Prostate gland (tissue), 2 donors: Measurements from ENCODE around the gene UNC5A. TPM values are rescaled to one million over a fixed set of nuclear protein-coding genes. Genes with fewer than 3 reads are reported as not detected.

ENCODE experiments used
- DNase-seq: peaks from one replicate; pipeline ENCODE4 v3.0.0-alpha.2; 2019; ENCODE audit warnings: low spot score
- H3K27ac ChIP-seq, 2 donors: fragments of 200-600 bp; sonication (generic); 2 replicates each; pipeline ENCODE4 v1.5.1; 2017 to 2019
- H3K27me3 ChIP-seq: fragments of 200-600 bp; sonication (generic); replicated peaks from 2 replicates; pipeline ENCODE4 v1.5.1; 2019; ENCODE audit not compliant: insufficient read depth
- H3K36me3 ChIP-seq, 2 donors: fragments of 200-600 bp; sonication (generic); 1 replicate in 1 of 2; 2 replicates in 1 of 2; pipeline versions ENCODE4 v1.5.1 to v1.8.1; 2017 to 2019
- H3K4me1 ChIP-seq: fragments of 200-600 bp; sonication (generic); replicated peaks from 2 replicates; pipeline ENCODE4 v1.5.1; 2019
- H3K4me3 ChIP-seq, 2 donors: fragments of 200-600 bp; sonication (generic); 2 replicates each; pipeline ENCODE4 v1.5.1; 2017 to 2019
- H3K9me3 ChIP-seq: fragments of 200-600 bp; sonication (generic); 2 replicates; pipeline ENCODE4 v1.5.1; 2017
- POLR2A ChIP-seq: fragments of 450-650 bp; IDR thresholded peaks from one replicate; pipeline ENCODE4 v1.6.1; 2016; ENCODE audit warnings: antibody characterized with exemption, mild to moderate bottlenecking
- POLR2AphosphoS5 ChIP-seq: sonication (generic); formaldehyde crosslinking; IDR thresholded peaks from one replicate; pipeline ENCODE4 v1.6.1; 2017; ENCODE audit warnings: antibody characterized with exemption
- WGBS: methylation state at CpG from one replicate; pipeline ENCODE4 v1.1.5; 2018; 5-methylcytosine and 5-hydroxymethylcytosine counted together
- intact Hi-C: fragments of 100-400 bp; cut with DNase I; formaldehyde crosslinking; loops from one replicate; pipeline ENCODE4 v1.14.2; 2022
- total RNA-seq, 2 donors: library from RNA; depleted of rRNA; stranded (reverse); fragments of >200 nt; gene quantifications; one replicate each; pipeline ENCODE4 v1.1.0, GENCODE V29; 2016
- TF ChIP-seq, protein P1 (sequence below), 4 experiments: fragments of 200-600 bp in 2 of 4; fragments of 450-650 bp in 2 of 4; sonication (generic) in 2 of 4; IDR thresholded peaks; 1 replicate in 3 of 4; 2 replicates in 1 of 4; pipeline ENCODE4 v1.5.1; 2016 to 2019; ENCODE audit warnings: antibody characterized with exemption in 4 of 4, mild to moderate bottlenecking in 2 of 4, moderate library complexity in 2 of 4

The UNC5A gene
- 1 to 10 TPM in 1 of 2 donors, under 1 TPM in 1; 0.18 to 1.5 TPM for total RNA-seq

DNA sequence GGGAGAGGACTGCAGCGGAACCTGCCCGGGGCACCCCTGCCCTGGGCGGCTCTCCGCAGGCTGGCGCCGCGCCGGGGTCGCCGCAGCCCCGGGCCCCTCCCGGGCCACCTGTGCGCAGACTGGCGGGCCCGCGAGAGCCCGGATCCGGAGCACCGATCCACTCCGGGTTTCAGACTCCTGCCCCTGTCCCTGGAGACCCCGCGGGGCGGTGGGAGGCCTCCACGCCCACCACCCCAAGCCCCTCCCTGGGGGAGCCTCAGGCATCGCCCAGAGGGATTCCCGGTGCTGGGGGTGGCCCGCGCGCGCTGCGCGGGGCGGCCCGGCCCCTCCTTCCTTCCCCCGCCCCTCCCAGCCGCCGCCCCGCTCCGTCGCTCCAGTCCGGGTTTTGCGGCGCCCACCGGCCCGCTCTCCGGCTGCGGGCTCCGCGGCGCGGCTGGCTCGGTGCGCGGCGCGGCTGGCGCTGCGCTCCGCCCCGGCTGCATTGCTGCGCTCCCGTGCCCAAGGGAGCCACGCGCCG is at the start of gene UNC5A:
UNC5A (plus strand) TSS at position 479 of the 517 bp plus-strand sequence. CDS start 192 bp downstream, outside the sequence.
- Histone ChIP-seq H3K9me3 (no peaks in the 10 kb centered on the region), H3K4me1 (peaks cover 6% of the 10 kb centered on the region), H3K4me3 (peak within 1 kb of the TSS; percentile 3 to 26), H3K27me3 (peaks cover 25% of the 10 kb centered on the region), H3K27ac (no peak within 1 kb of the TSS), H3K36me3 (no peaks in the 10 kb centered on the region)
- intact Hi-C loops = no loop called here
- DNase-seq = no peak
- TF ChIP-seq, protein P1, sequence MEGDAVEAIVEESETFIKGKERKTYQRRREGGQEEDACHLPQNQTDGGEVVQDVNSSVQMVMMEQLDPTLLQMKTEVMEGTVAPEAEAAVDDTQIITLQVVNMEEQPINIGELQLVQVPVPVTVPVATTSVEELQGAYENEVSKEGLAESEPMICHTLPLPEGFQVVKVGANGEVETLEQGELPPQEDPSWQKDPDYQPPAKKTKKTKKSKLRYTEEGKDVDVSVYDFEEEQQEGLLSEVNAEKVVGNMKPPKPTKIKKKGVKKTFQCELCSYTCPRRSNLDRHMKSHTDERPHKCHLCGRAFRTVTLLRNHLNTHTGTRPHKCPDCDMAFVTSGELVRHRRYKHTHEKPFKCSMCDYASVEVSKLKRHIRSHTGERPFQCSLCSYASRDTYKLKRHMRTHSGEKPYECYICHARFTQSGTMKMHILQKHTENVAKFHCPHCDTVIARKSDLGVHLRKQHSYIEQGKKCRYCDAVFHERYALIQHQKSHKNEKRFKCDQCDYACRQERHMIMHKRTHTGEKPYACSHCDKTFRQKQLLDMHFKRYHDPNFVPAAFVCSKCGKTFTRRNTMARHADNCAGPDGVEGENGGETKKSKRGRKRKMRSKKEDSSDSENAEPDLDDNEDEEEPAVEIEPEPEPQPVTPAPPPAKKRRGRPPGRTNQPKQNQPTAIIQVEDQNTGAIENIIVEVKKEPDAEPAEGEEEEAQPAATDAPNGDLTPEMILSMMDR (IDR thresholded peaks at IDR 0.05) = no peak
- no peak for TF ChIP-seq POLR2A
- no peak for TF ChIP-seq POLR2AphosphoS5
- under 1% methylated on average over 39 of the region's 65 CpGs for WGBS

DNA sequence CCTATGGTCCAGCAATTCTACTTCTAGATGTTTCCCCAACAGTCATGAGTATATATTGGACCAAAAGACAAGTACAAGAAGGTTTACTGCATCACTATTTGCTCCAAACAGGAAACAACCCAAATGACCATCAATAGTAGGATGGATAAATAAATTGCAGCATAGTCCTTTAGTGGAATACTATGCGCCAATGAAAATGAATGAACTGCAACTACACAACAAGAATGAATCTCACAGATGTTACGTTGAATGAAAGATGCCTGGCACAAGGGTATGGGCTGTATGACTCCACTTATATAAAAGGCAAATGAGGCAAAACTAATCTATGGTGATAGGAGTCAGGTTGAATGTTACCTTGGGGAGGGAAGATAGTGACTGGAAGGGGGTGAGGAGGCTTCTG is 48.6 kb upstream of the UNC5A start:
- intact Hi-C loops = no loop called here
- WGBS = 94% methylated on average over 2 of the region's 2 CpGs
- peaks cover 2% of the 10 kb centered on the region for H3K27me3 ChIP-seq
- no peaks in the 10 kb centered on the region for H3K4me1 ChIP-seq
- H3K36me3 ChIP-seq = no peaks in the 10 kb centered on the region
- no peak overlapping the region for H3K27ac ChIP-seq
- no peak overlapping the region for H3K4me3 ChIP-seq
- DNase-seq = no peak
- TF ChIP-seq, protein P1 (IDR thresholded peaks at IDR 0.05) = no peak
- TF ChIP-seq POLR2AphosphoS5 (no peak), POLR2A (no peak)
- no peaks in the 10 kb centered on the region for H3K9me3 ChIP-seq

DNA sequence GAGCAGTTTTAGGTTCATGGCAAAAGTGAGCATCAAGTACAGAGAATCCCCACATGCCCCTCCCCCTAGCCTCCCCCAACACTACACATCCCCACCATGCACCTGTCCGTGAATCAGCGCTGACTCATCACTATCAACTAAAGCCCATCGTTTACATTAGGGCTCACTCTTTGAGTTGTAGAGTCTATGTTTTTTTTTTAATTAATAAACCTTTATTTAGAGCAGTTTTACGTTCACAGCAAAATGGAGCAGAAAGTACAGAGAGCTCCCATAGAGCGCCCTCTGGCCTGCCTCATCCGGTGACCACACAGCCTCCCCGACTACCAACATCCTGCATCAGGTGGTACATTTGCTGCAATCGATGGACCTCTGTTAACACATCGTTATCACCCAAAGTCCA is 47.9 kb upstream of the UNC5A start:
- Histone ChIP-seq H3K36me3 (no peaks in the 10 kb centered on the region), H3K27me3 (peaks cover 2% of the 10 kb centered on the region), H3K27ac (no peak overlapping the region), H3K4me1 (no peaks in the 10 kb centered on the region), H3K9me3 (no peaks in the 10 kb centered on the region), H3K4me3 (no peak overlapping the region)
- TF ChIP-seq, protein P1 (IDR thresholded peaks at IDR 0.05) = no peak
- TF ChIP-seq POLR2A = no peak
- TF ChIP-seq POLR2AphosphoS5 = no peak
- intact Hi-C loops = no loop called here
- WGBS = 50% methylated on average over 9 of the region's 9 CpGs
- DNase-seq = no peak

DNA sequence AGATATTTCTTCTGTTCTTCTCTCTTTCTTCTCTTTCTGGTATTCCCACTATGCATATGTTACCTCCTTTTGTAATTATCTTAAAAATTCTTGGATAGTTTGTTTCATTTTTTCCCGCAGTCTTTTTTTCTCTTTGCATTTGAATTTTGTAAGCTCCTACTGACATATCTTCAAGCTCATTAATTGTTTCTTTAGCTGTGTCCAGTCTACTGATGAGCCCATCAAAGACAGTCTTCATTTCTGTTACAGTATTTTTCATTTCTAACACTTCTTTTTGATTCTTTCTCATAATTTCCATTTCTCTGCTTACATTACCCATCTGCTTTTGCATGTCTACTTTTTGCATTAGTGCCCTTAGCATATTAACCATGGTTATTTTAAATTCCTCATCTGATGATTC is 44.7 kb upstream of the UNC5A start:
- TF ChIP-seq POLR2AphosphoS5 (no peak), POLR2A (no peak)
- TF ChIP-seq, protein P1 (IDR thresholded peaks at IDR 0.05) = no peak
- intact Hi-C loops = no loop called here
- WGBS = 97% methylated on average over 1 of the region's 1 CpG

DNA sequence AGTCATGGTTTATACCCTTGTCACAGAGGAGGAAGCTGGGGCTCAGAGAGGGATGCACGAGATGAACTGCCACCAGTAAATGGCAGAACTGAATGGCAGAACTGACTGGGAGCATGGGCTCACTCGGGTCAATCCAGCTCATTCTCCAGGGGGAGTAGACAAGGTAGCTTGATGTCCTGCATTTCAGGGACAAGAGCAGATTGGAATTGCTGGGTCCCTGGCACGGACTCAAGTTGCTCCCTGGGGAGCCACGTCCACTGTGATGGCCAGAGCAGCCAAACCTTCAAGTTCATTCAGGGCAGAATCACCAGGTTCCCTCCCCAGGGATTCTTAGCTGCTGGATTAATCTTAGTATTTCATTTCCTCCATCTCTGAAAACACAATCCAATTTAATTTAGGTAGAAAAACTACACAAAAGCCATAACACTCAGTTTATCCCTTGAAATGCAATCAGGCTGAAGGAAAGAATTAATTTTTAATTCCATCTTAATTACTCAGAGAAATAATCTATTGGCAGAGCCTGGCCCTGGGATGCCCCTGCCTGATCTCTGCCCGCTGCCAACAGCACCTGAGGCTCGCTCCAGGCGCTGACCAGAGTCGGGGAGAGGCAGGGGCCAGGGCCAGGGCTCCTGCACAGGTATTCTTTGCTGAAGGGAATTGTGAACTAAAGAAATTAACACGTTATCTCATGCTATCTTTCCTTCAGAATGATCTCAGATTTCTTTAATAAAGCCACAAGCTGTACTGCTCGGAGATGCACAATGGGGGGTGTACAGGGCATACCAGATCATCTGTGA is 42.0 kb upstream of the UNC5A start:
- peaks cover 2% of the 10 kb centered on the region for H3K27me3 ChIP-seq
- H3K36me3 ChIP-seq = no peaks in the 10 kb centered on the region
- no peak for DNase-seq
- H3K27ac ChIP-seq = no peak overlapping the region
- TF ChIP-seq POLR2AphosphoS5 (no peak), POLR2A (no peak)
- TF ChIP-seq, protein P1 (IDR thresholded peaks at IDR 0.05) = no peak
- 61% methylated on average over 10 of the region's 10 CpGs for WGBS
- H3K4me1 ChIP-seq = no peaks in the 10 kb centered on the region
- H3K4me3 ChIP-seq = no peak overlapping the region
- intact Hi-C loops = no loop called here
- H3K9me3 ChIP-seq = no peaks in the 10 kb centered on the region

More for the DNA sequence above, 44.7 kb upstream of the UNC5A start:
- peaks cover 2% of the 10 kb centered on the region for H3K27me3 ChIP-seq
- H3K27ac ChIP-seq = no peak overlapping the region
- H3K9me3 ChIP-seq = no peaks in the 10 kb centered on the region
- no peak overlapping the region for H3K4me3 ChIP-seq
- H3K4me1 ChIP-seq = no peaks in the 10 kb centered on the region
- no peaks in the 10 kb centered on the region for H3K36me3 ChIP-seq
- DNase-seq = no peak
